Keratinocyte (primary cell): ENCODE results near the gene SEC16A. TPM values are rescaled to one million over a fixed set of nuclear protein-coding genes. Genes with fewer than 3 reads are reported as not detected.
A peak's percentile ranks its signal among the peaks of the same experiment; 100 is the strongest.

Experiments used
- DNase-seq: peaks from one replicate; pipeline ENCODE4 v3.0.0-alpha.2; 2011; ENCODE audit warnings: low read depth, missing footprints, low spot score
- FAIRE-seq: peaks from 2 replicates; lab custom pipeline; 2011; peaks lifted over from hg19 to GRCh38; lab: Jason Lieb, UNC
- H2AFZ ChIP-seq: 2 replicates; pipeline ENCODE4 v1.6.0; 2012; ENCODE audit warnings: low read length, control low read depth, inconsistent platforms; ENCODE audit not compliant: control insufficient read depth
- H3K27ac ChIP-seq: 2 replicates; pipeline ENCODE4 v1.5.1; 2011; ENCODE audit warnings: low read length; ENCODE audit not compliant: control insufficient read depth, insufficient read depth
- H3K27me3 ChIP-seq: 3 replicates; pipeline ENCODE4 v1.6.0; 2011; ENCODE audit warnings: low read length; ENCODE audit not compliant: control insufficient read depth, insufficient read depth; ENCODE audit errors: extremely low read depth
- H3K36me3 ChIP-seq, 2 experiments: 2 replicates in 1 of 2; 3 replicates in 1 of 2; pipeline ENCODE4 v1.5.1; 2011; ENCODE audit warnings: low read length in 2 of 2, mild to moderate bottlenecking in 1 of 2; ENCODE audit not compliant: control insufficient read depth in 2 of 2, insufficient read depth in 2 of 2; ENCODE audit errors: extremely low read depth in 1 of 2
- H3K4me1 ChIP-seq: 3 replicates; pipeline ENCODE4 v1.5.1; 2011; ENCODE audit warnings: low read length; ENCODE audit not compliant: control insufficient read depth, insufficient read depth; ENCODE audit errors: extremely low read depth
- H3K4me2 ChIP-seq: 3 replicates; pipeline ENCODE4 v1.6.0; 2011; ENCODE audit warnings: low read depth, low read length; ENCODE audit not compliant: control insufficient read depth, insufficient read depth; ENCODE audit errors: extremely low read depth
- H3K4me3 ChIP-seq, 3 experiments: fragments of 200-600 bp in 1 of 3; sonication (generic) in 1 of 3; 2 replicates in 2 of 3; 3 replicates in 1 of 3; pipeline ENCODE4 v1.5.1; 2011 to 2016; ENCODE audit warnings: low read length in 3 of 3, mild to moderate bottlenecking in 3 of 3, control low read depth in 2 of 3, inconsistent platforms in 1 of 3, low read depth in 1 of 3, mixed read lengths in 1 of 3, mixed run types in 1 of 3, moderate library complexity in 1 of 3; ENCODE audit not compliant: control insufficient read depth in 2 of 3, insufficient read depth in 2 of 3; ENCODE audit errors: extremely low read depth in 1 of 3
- H3K79me2 ChIP-seq: 2 replicates; pipeline ENCODE4 v1.6.0; 2012; ENCODE audit warnings: low read length; ENCODE audit not compliant: control insufficient read depth, insufficient read depth
- H3K9ac ChIP-seq: 3 replicates; pipeline ENCODE4 v1.6.0; 2011; ENCODE audit warnings: low read length; ENCODE audit not compliant: control insufficient read depth, insufficient read depth; ENCODE audit errors: extremely low read depth
- H3K9me1 ChIP-seq: 3 replicates; pipeline ENCODE4 v1.6.0; 2011; ENCODE audit warnings: low read length; ENCODE audit not compliant: control insufficient read depth, insufficient read depth; ENCODE audit errors: extremely low read depth
- H3K9me3 ChIP-seq: 2 replicates; pipeline ENCODE4 v1.5.1; 2012; ENCODE audit warnings: low read depth, low read length; ENCODE audit not compliant: control insufficient read depth
- H4K20me1 ChIP-seq: 3 replicates; pipeline ENCODE4 v1.6.0; 2011; ENCODE audit warnings: low read length; ENCODE audit not compliant: control insufficient read depth, insufficient read depth; ENCODE audit errors: extremely low read depth
- CTCF ChIP-seq, 3 experiments: IDR thresholded peaks in 1 of 3; conservative IDR thresholded peaks in 1 of 3; optimal IDR thresholded peaks in 1 of 3; 2 replicates in 2 of 3; 3 replicates in 1 of 3; pipeline versions ENCODE3 to v1.5.1; 2011; ENCODE audit warnings: low read length in 3 of 3, mild to moderate bottlenecking in 3 of 3, moderate library complexity in 2 of 3, control low read depth in 1 of 3, inconsistent platforms in 1 of 3; ENCODE audit not compliant: insufficient read depth in 2 of 3; ENCODE audit errors: extremely low read depth in 1 of 3
- EZH2 ChIP-seq: IDR thresholded peaks from one replicate; pipeline ENCODE4 v1.6.1; 2012; ENCODE audit warnings: inconsistent platforms, mild to moderate bottlenecking, low read length, moderate library complexity
- dilution Hi-C: fragments of 300-500 bp; cut with MboI; formaldehyde crosslinking; loops from one replicate; pipeline ENCODE4 v1.7.0; 2020; ENCODE audit warnings: low sequenced_read_pairs; ENCODE audit not compliant: extremely low pct_ligation_motif_present
- polyA plus RNA-seq, 5 experiments: library from polyadenylated mRNA; depleted of rRNA in 3 of 5; stranded (reverse) in 3 of 5; stranded (forward) in 1 of 5; unstranded in 1 of 5; fragments of >200 nt; gene quantifications; 1 replicate in 1 of 5; 2 replicates in 3 of 5; 3 replicates in 1 of 5; pipeline versions ENCODE4 v1.2.1 to v1.2.3, GENCODE V29; 2011 to 2012; ENCODE audit warnings: missing spikeins in 2 of 5, low read depth in 1 of 5, low replicate concordance in 1 of 5

SEC16A gene
- polyA plus RNA-seq, 1 donor (not counting 4 experiments of a cell fraction or from before 2014, with no cell fraction given) = 15.8 TPM

DNA sequence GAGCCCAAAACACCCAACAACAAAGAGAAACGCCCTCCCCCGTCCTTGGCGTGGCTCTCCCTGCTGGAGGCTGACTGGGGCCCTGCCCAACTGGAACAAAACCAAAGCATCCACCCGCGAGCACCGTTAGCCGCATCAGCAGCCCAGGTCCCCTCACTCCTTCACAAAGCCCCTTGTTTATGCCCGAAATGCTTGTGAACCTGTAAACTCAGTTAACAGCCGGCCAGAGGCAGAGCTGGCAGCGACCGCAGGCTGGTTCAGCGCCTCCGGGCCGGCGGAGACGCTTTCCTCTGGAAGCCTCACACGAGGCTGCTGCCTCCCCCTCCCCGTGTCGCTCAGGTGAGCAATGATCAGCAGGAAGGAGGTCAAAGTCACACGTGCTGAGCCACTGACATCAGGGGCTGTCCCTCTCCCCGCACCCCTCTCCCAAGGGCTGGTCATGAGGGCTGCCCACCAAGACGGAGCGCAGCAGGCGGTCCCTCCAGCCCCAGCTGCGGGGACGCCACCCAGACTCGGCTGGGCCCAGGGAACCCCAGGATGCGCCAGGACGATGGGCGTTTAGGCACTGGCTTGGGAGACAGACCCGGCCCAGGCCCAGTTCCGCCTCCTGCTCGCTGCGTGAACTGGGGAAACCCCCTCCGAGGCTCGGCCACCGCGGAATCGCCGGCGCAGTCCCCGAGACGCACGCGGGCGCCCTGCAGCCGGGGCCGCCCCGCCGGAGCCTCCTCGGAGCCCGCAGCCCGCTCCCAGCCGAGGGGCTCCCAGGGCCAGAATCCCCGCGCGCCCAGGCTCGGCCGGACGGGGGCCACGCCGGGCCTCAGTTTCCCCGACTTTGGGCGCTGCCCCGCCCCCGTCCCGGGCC is 83.4 kb downstream of the SEC16A start:
- FAIRE-seq = no peak

DNA sequence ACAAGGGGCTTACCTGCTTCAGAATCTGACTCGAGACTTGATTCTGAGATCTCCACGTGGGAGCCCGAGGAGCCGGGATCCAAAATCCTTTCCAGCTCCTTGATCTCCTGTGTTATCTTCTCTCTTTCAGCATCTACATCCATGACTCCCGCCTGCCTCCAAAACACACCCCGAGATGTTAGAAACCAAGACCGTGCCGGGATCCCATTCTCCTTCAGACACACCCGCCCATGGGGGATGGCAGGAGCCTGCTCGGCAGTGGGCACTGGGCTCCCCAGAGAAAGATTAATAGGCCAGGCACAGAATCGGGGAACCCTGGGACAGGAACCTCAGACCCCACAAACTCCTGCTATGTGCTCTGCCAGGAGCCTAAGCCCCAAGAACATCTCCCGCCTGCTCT is 84.6 kb downstream of the SEC16A start:
- dilution Hi-C loops = no loop called here
- FAIRE-seq = no peak
- Histone ChIP-seq H4K20me1 (peaks cover 5% of the 10 kb centered on the region), H3K4me1 (peaks cover 12% of the 10 kb centered on the region), H3K4me2 (peak overlapping the region; percentile 91), H3K36me3 (peaks cover 42 to 44% of the 10 kb centered on the region in 2 experiments), H3K79me2 (peaks cover 37% of the 10 kb centered on the region), H3K9me3 (no peaks in the 10 kb centered on the region), H3K27ac (no peak overlapping the region), H2AFZ (no peak overlapping the region), H3K9me1 (peaks cover 4% of the 10 kb centered on the region), H3K27me3 (no peaks in the 10 kb centered on the region), H3K4me3 (peak overlapping the region in 1 of 3 experiments; percentile 75), H3K9ac (peak overlapping the region; percentile 92)
- TF ChIP-seq CTCF (optimal IDR thresholded peaks at IDR 0.05 in 1 of 3, IDR thresholded peaks at IDR 0.05 in 1 of 3, conservative IDR thresholded peaks at IDR 0.05 in 1 of 3; ENCODE audit: extremely low read depth in 1 of 3, insufficient read depth in 2 of 3, low read length in 3 of 3) (no peak), EZH2 (no peak)
- no peak for DNase-seq

More for the DNA sequence above, 83.4 kb downstream of the SEC16A start:
- dilution Hi-C loops = no loop called here
- peaks cover 34 to 41% of the 10 kb centered on the region in 2 experiments for H3K36me3 ChIP-seq
- peak overlapping the region; percentile 91 for H3K4me2 ChIP-seq
- TF ChIP-seq CTCF (optimal IDR thresholded peaks at IDR 0.05 in 1 of 3, IDR thresholded peaks at IDR 0.05 in 1 of 3, conservative IDR thresholded peaks at IDR 0.05 in 1 of 3; ENCODE audit: extremely low read depth in 1 of 3, insufficient read depth in 2 of 3, low read length in 3 of 3) = no peak
- TF ChIP-seq EZH2 = no peak
- H3K9me3 ChIP-seq = no peaks in the 10 kb centered on the region
- H3K79me2 ChIP-seq = peaks cover 37% of the 10 kb centered on the region
- H3K27me3 ChIP-seq = no peaks in the 10 kb centered on the region
- peak overlapping the region; percentile 71 to 88 (median 75) for H3K4me3 ChIP-seq
- peaks cover 5% of the 10 kb centered on the region for H4K20me1 ChIP-seq
- no peak overlapping the region for H2AFZ ChIP-seq
- no peak for DNase-seq
- peak overlapping the region; percentile 60 for H3K27ac ChIP-seq
- H3K9me1 ChIP-seq = peaks cover 4% of the 10 kb centered on the region
- H3K4me1 ChIP-seq = peaks cover 12% of the 10 kb centered on the region
- peak overlapping the region; percentile 92 for H3K9ac ChIP-seq
